Astrocyte of the hippocampus (primary cell): ENCODE measurements around the gene ITCH.
"Not testable (repeated sequence)": the region's sequence is repeated elsewhere in the genome, so short reads cannot be mapped to it uniquely, and the experiment has no call there.

ENCODE experiments used
- DNase-seq: peaks from one replicate; pipeline ENCODE4 v3.0.0; 2011; ENCODE audit warnings: low read depth, low spot score

Gene ITCH

DNA sequence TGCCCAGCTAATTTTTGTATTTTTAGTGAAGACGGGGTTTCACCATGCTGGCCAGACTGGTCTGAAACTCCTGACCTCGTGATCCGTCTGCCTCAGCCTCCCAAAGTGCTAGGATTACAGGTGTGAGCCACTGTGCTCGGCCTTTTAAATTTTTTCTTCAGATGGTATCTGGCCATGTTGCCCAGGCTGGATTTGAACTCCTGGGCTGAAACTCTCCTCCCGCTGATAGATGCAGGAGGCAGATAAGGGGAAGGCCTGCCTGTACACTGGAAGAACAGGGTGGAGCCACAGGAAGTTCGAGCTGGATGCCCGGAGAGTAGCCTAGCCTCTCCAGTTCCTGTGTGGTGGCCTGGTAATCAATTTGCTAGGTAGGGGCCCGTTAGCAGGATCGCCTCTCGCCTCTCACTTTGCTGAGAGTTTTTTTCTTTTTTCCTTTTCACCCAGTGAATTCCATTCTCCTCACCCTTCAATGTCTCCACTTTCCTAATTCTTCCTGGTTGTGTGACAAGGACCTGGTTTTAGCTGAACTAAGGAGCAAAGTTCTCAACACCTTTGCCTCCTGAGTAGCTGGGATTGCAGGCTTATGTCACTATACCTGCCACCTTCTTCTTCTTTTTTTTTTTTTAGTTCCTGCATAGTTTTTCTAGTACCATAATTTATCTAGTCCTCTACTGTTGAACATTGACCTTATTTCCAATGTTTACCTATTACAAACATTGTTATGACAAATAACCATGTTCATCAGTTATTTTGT lies 19.4 kb upstream of the ITCH start:
- no peak for DNase-seq

DNA sequence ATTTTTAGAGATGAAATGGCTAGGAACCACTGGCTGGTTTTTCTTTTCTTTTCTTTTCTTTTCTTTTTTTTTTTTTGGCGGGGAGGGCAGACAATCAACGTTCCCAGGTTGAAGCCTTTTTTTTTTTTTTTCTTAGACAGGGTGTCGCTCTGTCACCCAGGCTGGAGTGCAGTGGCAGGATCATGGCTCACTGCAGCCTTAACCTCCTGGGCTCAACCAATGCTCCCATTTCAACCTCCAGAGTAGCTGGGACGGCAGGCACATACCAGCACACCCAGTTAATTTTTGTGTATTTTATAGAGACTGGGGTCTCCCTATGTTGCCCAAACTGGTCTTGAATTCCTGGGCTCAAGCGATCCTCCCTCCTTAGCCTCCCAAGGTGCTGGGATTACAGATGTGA lies 18.8 kb upstream of the ITCH start:
- no peak for DNase-seq

DNA sequence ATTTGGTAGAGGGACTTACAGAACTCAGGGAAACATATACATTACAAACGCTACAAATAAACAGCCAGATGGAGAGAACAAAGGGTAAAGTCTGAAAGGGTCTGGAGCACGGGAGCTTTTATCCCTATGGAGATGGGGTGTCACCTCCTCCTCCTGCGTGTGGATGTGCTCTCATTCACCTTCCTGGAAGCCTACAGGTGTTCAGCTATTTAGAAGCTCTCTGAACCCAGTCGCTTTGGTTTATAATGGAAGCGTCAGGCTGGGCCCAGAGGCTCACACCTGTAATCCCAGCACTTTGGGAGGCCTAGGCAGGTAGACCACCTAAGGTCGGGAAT lies 17.7 kb upstream of the ITCH start:
- no peak for DNase-seq

DNA sequence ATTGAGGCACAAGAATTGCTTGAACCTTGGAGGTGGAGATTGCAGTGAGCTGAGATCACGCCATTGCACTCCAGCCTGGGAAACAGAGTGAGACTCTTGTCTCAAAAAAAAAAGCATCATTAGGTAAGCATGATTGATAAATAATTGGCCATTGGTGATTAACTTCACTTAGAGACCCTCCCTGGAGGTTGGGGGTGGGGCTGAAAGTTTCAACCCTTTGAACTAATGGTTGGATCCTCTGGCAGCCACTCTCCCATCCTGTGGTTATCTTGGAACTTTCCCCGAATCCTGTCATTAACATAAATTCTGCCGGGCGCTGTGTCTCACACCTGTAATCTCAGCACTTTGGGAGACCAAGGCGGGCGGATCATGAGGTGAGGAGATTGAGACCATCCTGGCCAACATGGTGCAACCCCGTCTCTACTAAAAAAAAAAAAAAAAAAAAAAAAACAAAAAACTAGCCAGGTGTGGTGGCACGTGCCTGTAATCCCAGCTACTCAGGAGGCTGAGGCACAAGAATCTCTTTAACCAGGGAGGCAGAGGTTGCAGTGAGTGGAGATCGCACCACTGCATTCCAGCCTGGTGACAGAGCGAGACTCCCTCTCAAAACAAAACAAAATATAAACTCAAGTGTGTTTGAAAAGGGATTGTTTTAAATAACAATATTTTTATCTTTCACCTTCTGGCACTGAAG lies 17.1 kb upstream of the ITCH start:
- not testable (repeated sequence) for DNase-seq

DNA sequence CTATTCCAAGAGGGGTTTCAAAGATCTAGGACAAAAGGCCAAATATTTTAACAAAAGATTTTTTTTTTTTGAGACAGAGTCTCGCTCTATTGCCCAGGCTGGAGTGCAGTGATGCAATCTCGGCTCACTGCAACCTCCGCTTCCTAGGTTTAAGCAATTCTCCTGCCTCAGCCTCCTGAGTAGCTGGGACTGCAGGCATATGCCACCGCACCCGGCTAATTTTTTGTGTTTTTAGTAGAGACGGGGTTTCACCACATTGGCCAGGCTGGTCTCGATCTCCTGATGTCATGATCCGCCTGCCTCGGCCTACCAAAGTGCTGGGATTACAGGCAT lies 16.6 kb upstream of the ITCH start:
- DNase-seq = not testable (repeated sequence)

DNA sequence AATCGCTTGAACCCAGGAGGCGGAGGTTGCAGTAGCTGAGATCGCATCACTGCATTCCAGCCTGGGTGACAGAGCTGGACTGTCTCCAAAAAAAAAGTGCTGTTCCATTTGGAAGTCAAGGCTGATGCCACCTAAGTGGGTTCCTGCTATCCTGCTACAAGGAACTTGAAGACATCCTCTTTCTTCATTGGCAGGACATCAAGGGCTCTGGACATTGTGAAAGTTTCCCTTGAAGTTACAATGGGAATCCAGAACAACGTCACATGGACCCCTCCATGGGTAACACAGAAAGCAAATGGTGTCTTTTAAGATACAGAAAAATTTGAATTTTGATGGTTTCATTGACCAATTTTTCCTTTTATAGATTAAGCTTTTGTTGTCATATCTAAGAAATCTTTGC lies 15.5 kb upstream of the ITCH start:
- no peak for DNase-seq

DNA sequence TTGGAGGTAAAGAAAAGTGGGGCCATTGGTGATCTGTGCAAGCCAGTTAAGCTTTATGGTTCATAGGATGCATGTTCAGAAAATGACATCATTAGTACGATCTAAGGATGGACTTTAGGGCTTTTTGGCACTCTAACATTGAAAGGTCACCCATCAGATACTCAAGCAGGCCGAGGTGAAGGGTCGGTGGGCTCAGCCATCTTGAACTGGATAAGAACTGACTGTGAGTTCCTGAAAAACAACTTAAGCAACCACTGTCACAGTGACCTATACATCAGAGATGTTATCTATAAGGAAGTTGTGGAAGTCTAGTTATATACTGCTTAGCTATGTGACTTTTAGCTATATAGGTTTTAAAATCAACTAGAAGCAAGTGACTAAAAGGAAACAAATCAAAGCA lies 13.0 kb upstream of the ITCH start:
- DNase-seq = no peak

DNA sequence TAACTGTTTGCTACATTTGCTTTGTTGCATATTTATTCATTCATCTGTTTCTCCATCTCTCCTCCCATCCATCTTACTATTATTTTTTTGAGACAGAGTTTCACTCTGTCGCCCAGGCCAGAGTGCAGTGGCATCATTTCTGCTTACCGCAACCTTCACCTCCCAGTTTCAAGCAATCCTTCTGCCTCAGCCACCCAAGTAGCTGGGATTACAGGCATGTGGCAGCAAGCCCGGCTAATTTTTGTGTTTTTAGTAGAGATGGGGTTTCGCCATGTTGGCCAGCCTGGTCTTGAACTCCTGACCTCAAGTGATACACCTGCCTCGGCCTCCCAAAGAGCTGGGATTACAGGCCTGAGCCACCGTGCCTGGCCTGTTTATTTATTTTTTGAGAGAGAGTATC lies 9.6 kb upstream of the ITCH start:
- DNase-seq = not testable (repeated sequence)

DNA sequence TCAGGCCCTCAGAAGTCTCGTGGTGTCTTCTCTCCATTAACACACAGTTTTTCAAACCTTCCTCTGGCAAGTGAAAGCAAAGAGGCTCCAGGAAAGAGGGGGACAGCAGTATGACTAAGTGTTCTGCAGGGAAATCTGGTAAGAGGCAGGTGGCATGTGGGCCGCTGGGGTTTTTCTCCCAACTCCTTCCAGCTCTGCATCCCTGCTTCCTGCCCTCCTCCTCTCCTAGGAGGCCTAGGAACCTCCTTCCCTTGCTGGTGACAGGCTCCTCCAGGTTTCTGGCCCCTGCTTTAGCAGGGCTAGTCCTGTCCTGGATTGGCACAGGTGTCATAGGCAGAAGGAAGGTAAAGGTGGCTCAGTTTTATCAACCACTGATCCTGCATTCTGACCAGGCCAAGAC lies 7.6 kb upstream of the ITCH start:
- no peak for DNase-seq

DNA sequence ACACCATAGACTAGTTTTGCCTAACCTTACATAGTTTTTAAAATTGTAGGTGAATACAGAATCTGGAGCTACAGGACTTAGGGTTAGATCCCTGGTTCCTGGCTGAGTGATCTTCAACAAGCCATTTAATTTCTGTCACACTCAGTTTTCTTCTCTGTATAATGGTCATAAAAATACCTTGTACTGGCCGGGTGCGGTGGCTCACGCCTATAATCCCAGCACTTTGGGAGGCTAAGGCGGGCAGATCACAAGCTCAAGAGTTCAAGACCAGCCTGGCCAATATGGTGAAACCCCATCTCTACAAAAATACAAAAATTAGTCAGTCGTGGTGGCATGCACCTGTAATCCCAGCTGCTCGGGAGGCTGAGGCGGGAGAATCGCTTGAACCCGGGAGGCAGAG lies 3.3 kb upstream of the ITCH start:
- DNase-seq = not testable (repeated sequence)

DNA sequence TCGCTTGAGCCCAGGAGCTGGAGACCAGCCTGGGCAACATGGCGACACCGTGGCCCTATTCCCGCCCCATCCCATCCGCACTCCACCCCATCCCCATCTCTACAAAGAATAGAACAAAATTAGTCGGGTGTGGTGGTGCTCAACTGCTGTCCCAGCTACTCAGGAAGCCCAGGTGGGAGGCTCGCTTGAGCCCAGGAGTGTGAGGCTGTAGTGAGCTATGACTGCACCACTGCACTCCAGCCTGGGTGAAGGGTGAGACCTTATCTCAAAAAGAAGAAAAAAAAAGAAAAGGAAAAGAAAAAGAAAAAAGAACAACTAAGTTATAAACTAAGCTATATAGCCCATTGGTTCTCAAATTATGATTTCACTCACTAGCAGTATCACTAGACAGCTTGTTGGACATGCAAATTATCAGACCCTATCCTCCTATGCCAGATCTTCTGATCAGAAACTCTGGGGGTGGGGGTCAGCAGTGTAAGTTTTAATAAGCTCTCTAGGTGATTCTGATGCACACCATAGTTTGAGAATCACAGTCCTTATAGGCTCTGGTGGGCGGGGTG lies 491 bp upstream of the ITCH start:
- no peak for DNase-seq

DNA sequence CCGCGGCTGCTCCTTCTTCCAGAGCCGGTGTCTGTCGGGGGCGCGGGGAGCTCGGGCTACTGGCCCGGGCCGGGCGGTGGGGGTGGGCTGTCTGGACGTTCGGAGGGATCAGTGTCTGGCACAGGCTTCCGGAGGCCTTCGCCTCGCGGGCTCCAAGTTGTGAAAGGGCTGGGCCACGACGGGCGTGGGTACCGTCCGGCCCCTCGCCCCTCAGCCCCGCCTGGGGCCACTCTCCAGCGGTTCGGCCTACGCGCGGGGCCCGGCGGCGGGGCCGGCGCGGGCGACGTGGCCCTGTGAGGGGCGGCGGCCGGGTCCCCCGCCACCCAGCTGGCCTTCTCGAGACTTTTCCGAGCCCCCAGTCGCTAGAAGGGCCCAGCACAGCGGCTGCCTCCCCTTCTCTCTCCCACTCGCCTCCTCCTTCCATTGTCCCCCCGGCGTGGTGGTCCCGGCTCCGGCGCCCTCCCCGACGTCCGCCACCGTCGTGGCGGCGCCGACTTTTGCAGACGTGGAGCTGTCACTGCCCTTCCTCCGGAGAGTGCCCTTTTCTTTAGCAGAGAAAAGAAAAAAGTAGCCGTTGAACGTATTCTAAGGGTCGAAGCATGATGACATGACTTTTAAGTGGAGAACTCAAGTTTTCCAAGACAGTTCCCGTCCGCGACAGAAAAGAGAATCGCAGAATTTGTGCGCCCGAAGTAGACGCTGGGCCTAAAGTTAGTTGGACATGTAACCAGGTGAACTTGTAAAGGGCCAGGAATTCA lies 571 bp downstream of the ITCH start:
- DNase-seq = peak; percentile 68

DNA sequence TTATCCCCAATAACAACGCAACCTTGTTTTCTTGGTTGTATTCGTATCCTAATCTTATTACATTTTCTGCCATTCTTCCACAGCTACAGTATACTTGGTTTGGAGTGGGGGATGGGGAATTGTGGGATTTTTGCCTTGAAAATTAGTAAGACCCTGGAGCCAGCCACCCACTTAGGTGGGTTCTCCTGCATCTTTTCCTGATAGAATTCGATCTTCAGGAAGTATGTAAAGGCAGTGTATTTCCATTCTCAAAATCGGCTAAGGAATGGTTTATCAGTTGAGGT lies 1.1 kb downstream of the ITCH start:
- DNase-seq = no peak

DNA sequence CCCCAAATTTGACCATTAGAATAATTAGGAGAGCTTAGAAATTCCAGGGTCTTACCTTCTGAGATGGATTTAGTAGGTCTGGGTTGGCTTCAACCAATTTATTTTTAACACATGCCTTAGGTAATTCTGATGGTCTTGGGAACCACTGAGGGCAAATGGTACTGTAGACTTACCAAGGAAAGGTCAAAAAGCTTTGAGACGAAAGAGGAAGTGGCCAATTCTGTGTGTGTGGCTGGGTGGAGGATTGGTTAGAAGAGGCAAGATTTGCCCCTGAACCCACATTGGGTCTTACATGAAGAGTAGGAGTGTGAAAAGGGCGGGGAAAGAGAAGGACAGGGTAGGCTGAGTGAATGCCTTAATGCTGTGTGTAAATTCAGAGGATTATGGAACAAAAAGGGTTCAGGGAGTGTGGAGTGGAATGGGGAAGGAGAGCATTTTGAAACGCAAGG lies 2.7 kb downstream of the ITCH start:
- DNase-seq = no peak

DNA sequence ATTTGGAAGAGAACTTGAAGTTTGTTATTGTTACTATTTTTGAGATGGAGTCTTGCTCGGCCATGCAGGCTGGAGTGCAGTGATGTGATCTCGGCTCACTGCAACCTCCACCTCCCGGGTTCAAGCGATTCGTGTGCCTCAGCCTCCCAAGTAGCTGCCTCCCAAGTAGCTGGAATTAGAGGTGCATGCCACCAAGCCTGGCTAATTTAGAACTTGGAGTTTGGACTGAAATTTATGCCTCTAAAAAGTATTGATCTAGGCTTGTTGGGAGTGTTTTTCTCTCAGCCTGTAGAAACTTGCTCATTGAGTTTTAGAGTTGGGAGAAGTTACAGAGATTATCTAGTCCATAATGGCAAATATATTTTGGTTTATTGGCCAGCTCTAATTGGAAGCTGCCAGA lies 4.1 kb downstream of the ITCH start:
- no peak for DNase-seq

DNA sequence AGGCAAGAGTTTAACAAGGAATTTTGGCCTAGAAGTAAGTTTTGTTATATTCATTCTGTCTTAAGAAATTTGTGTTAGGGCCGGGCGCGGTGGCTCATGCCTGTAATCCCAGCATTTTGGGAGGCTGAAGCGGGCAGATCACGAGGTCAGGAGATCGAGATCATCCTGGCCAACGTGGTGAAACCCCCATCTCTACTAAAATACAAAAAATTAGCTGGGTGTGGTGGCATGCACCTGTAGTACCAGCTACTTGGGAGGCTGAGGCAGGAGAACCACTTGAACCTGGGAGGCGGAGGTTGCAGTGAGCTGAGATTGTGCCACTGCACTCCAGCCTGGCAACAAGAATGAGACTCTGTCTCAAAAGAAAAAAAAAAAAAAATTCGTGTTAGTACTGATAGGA lies 4.8 kb downstream of the ITCH start:
- not testable (repeated sequence) for DNase-seq

DNA sequence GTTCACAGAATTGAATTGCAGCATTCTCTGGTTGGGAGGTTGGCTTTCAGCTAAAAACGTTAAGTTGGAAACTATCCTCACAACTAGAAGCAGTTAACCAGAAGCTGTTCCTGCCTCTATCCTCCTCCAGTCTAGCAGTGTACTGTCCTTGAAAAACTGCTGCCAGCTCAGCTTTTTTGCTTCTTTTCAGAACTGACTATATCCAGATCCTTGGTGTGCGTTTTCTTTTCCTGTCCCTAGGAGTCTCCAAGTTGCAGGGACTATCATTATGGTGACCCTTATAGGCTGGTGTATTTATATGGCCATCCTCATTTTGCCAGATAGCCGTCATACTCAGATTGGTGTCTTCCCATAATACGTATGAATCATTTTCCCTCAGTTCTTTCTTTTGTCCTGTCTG lies 5.5 kb downstream of the ITCH start:
- DNase-seq = peak; percentile 13

DNA sequence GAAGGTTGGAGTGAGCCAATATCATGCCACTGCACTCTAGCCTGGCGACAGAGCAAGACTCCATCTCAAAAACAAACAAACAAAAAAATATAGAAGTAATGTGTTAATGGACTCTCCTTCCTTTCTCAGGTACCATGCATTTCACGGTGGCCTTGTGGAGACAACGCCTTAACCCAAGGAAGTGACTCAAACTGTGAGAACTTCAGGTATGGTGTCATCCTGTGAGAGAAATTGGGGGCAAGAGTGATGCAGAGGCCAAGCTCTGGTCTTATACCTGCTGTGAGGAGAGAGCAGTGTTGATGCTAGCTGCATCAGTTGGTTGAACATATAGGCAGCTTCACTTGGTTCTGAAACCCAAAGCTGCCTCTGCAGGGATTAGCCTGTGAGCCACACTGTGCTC lies 6.2 kb downstream of the ITCH start:
- DNase-seq = no peak

DNA sequence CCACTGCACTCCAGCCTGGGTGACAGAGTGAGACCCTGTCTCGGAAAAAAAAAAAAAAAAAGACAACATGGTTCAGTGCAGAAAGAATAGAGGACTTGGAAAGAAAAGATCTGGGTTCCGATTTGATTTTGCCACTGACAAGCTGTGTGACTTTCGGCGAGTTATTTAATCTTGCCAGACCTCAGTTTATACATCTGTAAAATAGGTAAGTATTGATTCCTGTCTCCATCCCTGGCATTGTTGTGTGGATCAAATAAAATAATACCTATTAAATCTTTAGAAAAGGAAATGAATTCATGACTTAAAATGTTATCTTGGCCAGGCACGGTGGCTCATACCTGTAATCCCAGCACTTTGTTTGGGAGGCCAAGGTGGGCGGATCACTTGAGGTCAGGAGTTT lies 7.0 kb downstream of the ITCH start:
- DNase-seq = no peak

DNA sequence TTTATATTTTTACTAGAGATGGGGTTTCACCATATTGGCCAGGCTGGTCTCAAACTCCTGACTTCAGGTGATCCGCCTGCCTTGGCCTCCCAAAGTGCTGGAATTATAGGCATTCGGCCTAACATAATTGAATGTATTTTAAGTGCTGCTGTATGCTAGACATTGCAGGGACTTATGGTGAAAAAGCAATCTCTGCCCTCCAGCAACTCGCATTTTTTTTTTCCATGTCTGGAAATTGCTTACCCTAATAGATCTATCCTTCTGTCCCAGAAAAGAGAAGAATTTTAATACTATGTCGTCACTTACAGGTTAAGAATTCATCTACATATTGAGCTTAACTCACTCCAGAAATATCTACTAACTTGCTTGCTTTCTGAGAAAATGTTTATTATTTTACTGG lies 10.4 kb downstream of the ITCH start:
- no peak for DNase-seq

DNA sequence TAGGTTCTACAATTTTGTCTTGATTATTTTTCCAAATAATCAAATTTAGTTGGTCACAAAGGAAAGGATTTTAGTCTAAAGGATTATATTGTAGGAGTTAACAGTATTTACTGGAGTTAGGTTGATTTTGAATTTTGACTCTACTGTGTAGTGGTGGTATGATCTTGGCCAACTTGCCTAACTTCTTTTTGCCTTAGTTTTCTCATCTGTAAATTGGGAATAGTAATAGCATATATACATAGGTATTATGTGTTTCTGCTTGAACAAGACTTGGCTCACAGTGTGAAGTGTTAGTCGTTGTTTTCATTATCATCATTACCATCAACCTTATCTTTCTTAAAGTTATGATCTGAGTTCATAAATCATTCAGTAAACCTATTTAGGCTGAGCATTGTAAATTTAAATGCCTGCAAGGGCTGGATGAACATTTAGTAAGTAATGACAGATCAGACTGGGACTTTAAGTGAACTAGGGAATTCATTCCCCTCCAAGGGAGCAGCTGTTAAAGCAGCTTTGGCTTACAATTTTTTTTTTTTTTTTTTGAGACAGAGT lies 11.2 kb downstream of the ITCH start:
- no peak for DNase-seq

DNA sequence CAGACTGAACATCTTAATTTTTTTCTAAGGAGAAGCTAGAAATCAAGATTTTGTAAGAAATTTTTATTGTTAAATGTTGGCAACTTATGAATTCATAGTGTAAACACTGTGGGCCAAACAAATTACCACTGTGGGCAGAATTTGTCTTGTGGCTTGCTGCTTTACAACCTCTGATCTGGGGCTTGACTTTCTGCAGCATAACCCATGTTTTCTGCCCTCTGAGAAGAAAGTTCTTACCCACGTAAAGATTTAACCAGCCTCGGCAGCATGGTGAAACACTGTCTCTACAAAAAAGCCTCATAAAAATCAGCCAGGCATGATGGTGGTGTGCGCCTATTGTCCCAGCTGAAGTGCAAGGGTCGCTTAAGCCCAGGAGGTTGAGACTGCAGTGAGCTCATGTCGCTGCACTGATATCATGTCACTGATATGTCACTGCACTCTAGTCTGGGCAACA lies 12.9 kb downstream of the ITCH start:
- no peak for DNase-seq
